ENCODE measurements around the gene EAF2. TPM values are rescaled to one million over a fixed set of nuclear protein-coding genes. Genes with fewer than 3 reads are reported as not detected.

Gene EAF2
- total RNA-seq, 1 donor from 2014 or later, result 18.8 TPM

GRCh38 chr3:121918779-121919483 is 83.9 kb downstream of the EAF2 start:
- peaks cover 2% of the 10 kb centered on the region for H3K4me1 Mint-ChIP-seq (ENCODE audit: low read depth)
- H3K4me3 Mint-ChIP-seq, result no peak overlapping the region
- intact Hi-C loops (cut with micrococcal nuclease), result no loop called here
- H3K27ac Mint-ChIP-seq, result no peak overlapping the region
- H3K27me3 Mint-ChIP-seq (ENCODE audit: insufficient read depth), result no peaks in the 10 kb centered on the region
- DNase-seq (ENCODE audit: low spot score), result no peak
- no peaks in the 10 kb centered on the region for H3K9me3 Mint-ChIP-seq
- H3K36me3 Mint-ChIP-seq (ENCODE audit: low read depth), result peaks cover 9% of the 10 kb centered on the region

- H3K4me3 Mint-ChIP-seq, result no peak overlapping the region
- H3K9me3 Mint-ChIP-seq, result no peaks in the 10 kb centered on the region
- no peak for DNase-seq (ENCODE audit: low spot score)
- H3K36me3 Mint-ChIP-seq (ENCODE audit: low read depth), result peaks cover 24% of the 10 kb centered on the region
- no peaks in the 10 kb centered on the region for H3K4me1 Mint-ChIP-seq (ENCODE audit: low read depth)
- no peaks in the 10 kb centered on the region for H3K27me3 Mint-ChIP-seq (ENCODE audit: insufficient read depth)
- intact Hi-C loops (cut with micrococcal nuclease), result no loop called here
- H3K27ac Mint-ChIP-seq, result no peak overlapping the region
Observed at GRCh38 chr3:121924734-121925133, 89.7 kb downstream of the EAF2 start.

- H3K9me3 Mint-ChIP-seq, result no peaks in the 10 kb centered on the region
- no peak overlapping the region for H3K27ac Mint-ChIP-seq
- no peak for DNase-seq (ENCODE audit: low spot score)
- no peaks in the 10 kb centered on the region for H3K27me3 Mint-ChIP-seq (ENCODE audit: insufficient read depth)
- peaks cover 33% of the 10 kb centered on the region for H3K36me3 Mint-ChIP-seq (ENCODE audit: low read depth)
- intact Hi-C loops (cut with micrococcal nuclease), result no loop called here
- no peaks in the 10 kb centered on the region for H3K4me1 Mint-ChIP-seq (ENCODE audit: low read depth)
- H3K4me3 Mint-ChIP-seq, result no peak overlapping the region
Observed at GRCh38 chr3:121926380-121926779, 91.4 kb downstream of the EAF2 start.

Other genes starting within 250 kb of the EAF2 start
- not detected in 2 replicates for gene FBXO40, start 241.8 kb upstream of the EAF2 start, total RNA-seq
- gene HCLS1, start 174.3 kb upstream of the EAF2 start, total RNA-seq, result 234 and 235 TPM in 2 replicates
- 23.2 and 23.6 TPM in 2 replicates for gene GOLGB1, start 85.5 kb upstream of the EAF2 start, total RNA-seq
- gene IQCB1, start 149 bp upstream of the EAF2 start, total RNA-seq, result 45.2 and 50.4 TPM in 2 replicates
- gene SLC15A2, start 59.2 kb downstream of the EAF2 start, total RNA-seq, result 3.2 and 3.3 TPM in 2 replicates
- gene ILDR1, start 187.0 kb downstream of the EAF2 start, total RNA-seq, result 0.34 and 0.76 TPM in 2 replicates
- 2.7 and 3.8 TPM in 2 replicates for gene CD86, start 220.2 kb downstream of the EAF2 start, total RNA-seq